ENCODE data around the gene STC2.

DNA sequence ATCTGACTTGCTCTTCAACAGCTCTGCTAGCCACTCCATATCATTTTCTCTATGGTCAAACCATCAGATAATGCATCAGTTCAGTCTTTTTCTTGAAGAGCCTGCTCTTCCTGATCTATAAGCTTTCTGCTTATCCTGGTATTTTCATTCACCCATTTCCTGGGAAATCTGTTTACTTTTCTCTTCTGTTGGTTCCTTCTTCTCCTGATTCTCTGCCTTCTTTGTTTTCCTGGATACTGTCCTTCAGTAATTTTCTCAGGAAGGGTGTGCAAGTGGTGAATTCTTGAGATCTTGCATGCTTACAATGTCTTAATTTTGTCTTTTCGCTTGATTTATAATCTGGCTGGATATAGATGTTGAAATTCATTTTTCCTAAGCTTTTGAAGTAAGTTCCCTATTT, 53.4 kb downstream of the STC2 start:
- TF ChIP-seq EZH2 (IDR thresholded peaks at IDR 0.05; ENCODE audit: insufficient read depth, poor library complexity, severe bottlenecking) (no peak), EZH2phosphoT487 (IDR thresholded peaks at IDR 0.05; ENCODE audit: insufficient read depth, low read depth) (no peak)
